Measurements from ENCODE around the gene CER1.
"Not testable (repeated sequence)": the region's sequence is repeated elsewhere in the genome, so short reads cannot be mapped to it uniquely, and the experiment has no call there.

The CER1 gene

DNA sequence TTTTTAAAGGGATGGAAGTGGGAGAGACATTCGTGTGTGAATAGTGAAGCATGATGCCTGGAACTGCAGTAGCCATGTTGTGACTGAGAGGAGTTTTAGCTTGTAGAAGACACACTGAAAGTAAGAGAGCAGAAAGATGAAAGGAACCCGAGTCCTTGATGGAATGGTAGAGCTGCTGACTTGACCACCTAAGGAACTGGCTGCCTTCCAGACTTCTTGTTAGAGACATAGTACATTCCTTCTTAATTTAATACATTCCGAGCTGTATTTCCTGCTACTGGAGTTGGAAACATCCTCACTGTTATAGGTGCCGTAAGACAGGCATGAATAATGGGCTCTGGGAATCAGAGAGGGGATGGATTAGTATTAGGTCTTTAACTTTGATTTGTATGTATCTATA lies 7.4 kb downstream of the CER1 start:
- DNase-seq (ENCODE audit: low spot score): no peak

DNA sequence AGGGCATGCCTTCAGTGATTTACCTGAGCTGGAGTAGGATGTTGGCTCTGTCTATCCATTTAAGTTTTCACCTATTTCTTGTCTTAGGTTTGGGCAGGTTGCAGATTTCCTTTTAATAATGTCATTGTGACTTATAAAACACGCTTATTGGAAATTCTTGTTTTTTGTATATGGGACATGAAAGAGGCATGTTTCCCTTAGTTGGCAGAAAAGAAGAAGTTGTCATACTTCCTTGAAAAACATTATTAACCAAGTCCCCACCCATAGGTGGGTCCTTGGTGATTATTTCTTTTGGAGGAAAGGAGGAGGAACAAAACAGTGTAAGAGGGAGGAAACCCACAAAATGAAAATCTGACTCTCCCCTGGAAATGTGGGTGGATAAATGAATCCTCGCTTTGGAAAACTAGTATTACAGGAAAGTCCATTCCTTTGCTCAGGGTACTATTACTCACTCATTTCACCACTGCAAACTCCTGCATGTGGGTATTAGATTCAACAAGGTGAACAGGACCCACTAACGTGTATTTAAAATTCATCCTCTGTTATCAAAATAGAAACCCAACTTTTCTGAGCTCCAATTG lies 9.3 kb downstream of the CER1 start:
- DNase-seq (ENCODE audit: low spot score): no peak

DNA sequence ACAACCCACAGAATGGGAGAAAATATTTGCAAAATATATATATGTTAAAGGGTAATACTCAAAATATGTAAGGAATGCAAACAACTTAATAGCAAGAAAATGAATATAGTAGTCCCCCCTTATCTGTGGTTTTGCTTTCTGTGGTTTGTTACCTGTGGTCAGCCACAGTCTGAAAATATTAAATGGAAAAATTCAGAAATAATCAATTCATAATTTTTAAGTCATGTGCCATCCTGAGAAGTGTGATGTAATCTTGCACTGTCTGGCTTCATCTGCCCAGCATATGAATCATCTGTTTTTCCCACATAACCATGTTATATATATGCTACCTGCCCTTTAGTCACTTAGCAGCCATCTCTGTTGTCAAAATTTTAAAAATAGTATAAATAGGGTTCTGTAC lies 11.7 kb downstream of the CER1 start:
- no peak for DNase-seq (ENCODE audit: low spot score)

DNA sequence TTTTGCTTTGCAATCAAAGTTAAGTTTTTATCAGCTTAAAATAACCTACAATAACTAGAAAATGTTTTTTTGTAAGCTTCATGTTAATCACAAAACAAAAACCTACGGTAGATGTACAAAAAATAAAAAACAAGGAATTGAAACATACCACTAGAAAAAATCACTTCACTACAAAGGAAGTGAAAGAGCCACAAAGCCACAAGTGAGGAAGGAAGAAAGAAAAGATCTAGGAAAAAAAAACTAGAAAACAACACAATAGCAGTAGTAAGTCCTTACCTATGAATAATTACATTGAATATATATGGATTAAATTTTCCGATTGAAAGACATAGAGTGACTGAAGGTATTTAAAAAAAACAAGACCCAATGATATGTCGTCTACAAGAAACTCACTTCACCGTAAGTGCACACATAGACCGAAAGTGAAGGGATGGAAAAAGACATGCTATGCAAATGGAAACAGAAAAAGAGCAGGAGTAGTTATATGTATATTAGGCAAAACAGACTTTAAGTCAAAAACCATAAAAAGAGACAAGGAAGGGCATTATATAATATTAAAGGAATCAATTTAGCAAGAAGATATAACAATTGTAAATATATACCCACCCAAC lies 15.9 kb downstream of the CER1 start:
- no peak for DNase-seq (ENCODE audit: low spot score)

DNA sequence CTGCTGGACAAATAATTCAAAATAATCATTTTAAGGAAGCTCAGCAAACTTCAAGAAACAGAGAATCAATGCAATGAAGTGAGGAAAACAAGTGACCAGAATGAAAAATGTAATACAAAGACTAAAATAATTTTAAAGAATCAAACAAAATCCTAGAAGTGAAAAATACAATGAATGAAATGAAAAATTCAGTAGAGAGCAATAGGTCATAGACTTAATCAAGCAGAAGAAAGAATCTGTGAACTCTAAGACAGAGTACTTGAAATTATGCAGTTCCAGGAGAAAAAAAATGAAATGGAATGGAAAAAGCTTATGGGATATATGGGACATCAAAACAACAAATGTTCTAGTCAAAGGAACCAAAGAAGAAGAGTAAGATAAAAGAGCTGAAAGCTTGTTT lies 17.5 kb downstream of the CER1 start:
- no peak for DNase-seq (ENCODE audit: low spot score)

DNA sequence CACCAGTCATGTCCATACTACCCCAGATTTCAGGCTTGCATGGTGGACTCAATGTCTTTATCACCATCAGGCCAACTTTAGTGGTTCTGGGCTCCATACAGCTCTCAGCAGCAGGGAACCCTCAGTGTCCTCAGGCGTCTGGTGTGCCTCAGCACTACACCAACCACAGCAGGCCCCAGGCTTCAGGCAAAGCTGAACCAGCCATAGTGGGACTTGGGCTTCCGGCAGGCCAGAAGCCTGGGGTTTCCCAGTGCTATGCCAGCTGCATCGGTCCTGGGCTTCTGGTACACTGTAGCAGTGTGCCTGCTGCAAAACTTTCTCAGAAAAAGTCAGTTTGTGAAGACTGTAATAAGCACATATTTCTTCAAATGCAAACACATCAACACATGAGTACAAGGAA lies 18.3 kb downstream of the CER1 start:
- no peak for DNase-seq (ENCODE audit: low spot score)

DNA sequence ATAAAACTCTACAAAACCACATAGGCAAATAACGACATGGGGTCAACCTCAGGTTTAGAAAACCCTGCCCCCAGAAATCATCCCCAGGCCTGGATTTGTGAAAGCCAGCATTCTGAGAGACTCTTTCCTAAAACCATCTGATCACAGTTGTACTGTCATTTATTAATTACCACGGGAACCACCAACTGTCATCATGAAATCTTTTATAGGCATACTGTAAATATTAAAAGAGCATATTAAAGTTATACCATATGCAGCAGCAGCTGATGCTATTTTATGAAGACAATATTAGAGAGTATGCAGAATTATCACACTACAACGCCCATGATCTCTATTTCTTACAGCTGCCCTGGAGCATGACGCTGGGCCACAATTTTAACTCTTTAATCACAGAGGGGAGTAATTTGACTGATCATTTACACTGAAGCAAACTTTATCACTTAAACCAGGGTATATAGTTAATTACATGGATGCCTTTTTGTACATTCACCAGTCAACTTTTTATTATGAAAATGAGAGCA lies 20.3 kb downstream of the CER1 start:
- DNase-seq (ENCODE audit: low spot score): no peak

DNA sequence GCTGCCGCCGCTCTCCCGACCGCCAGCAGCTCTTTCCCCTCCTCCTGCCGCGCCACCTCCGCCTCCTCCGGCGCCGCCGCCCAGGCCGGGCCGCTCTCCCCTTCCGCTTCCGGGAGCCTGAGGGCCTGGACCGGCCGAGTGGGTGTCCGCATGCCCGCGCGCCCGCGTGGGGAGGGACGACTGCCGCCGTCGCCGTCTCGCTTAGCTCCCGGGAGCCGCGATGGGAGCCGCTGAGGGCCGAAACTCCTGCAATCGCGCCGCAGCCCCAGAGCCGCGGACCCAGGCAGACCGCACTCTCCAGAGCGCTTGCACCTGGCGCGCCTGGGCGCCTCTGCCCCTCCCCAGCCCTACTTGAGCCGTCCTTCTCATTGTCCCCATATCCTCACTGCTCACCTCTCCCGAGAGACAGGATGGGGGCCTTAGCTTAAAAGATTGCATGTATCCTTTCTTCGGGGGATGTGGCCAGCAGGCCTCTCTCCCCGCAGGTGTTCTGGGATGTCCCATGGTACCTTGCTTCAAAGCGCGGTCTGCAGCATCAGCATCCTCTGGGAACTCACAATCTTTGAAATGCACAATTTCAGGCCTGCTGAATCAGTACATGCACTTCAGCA lies 29.2 kb downstream of the CER1 start, which contains the start of gene ZDHHC21:
TSS of gene ZDHHC21 (minus strand) at position 182 of the 611 bp plus-strand sequence. CDS start 19,092 bp downstream, outside the sequence.
- DNase-seq (ENCODE audit: low spot score): peak; percentile 6

DNA sequence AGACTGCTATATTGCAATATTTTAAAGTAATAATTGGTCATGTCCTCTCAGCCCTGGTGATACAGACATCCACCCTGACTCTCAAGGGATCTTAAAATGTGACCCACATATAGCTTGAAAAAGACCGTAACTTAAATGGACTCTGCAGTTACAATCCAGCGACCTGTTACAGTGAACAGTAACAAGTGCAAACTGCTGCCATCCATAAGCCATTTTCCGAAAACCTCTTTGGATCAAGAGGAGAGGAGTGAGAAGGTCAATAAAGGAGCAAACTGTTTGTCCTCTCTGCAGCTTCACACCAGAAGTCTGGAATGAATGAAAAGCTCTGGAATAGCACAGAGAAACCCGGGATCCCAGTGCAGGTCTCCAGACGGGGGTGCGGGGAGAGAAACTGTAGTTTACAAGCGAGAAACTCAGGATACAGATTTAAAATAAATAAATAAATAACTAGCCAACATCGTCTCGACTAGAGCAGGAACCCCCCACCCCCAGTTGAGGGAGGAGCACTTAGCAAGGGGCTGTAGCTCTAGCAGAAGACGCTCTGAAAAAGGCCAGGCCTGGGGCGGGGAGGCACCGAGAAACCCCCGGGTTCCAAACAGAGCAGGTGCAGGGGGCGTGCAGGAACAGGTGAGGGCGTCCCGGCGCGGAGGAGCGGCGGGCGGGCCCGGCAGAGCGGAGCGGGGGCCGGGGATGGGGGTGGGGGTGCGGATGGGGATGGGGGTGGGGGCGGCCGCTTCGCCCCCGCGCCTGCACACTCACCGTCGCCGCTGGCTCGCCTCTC lies 29.9 kb downstream of the CER1 start:
- DNase-seq (ENCODE audit: low spot score): no peak

DNA sequence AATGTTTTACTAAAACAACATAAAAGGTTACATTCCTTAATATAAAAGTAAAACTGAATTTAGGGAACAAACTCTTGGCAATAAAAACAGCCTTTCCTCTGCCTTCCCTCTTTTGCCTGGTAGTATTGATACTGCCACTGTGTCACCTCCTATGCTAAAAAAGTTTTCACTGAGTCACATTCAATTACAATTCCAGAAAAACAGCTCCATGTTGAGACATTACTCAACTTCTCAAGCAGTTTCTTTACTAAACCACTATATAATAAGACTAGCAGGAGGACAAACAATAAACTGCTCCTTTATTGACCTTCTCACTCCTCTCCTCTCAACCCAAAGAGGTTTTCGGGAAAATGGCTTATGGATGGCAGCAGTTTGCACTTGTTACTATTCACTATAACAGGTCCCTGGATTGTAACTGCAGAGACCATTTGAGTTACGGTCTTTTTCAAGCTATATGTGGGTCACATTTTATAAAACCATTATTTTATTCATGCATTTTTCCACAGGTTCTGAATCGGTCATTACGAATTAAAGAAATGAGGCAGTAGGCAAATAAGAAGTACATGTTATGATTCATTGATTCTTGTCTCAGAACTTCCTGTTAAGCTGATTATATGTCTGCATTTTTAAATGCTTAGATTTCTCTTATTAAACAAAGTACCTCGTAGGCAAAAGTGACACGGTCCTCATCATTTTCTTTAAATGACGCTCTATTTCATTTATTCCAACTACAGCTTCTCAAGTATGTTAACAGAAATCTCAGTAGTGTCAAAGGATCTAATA lies 31.4 kb downstream of the CER1 start:
- DNase-seq (ENCODE audit: low spot score): no peak

DNA sequence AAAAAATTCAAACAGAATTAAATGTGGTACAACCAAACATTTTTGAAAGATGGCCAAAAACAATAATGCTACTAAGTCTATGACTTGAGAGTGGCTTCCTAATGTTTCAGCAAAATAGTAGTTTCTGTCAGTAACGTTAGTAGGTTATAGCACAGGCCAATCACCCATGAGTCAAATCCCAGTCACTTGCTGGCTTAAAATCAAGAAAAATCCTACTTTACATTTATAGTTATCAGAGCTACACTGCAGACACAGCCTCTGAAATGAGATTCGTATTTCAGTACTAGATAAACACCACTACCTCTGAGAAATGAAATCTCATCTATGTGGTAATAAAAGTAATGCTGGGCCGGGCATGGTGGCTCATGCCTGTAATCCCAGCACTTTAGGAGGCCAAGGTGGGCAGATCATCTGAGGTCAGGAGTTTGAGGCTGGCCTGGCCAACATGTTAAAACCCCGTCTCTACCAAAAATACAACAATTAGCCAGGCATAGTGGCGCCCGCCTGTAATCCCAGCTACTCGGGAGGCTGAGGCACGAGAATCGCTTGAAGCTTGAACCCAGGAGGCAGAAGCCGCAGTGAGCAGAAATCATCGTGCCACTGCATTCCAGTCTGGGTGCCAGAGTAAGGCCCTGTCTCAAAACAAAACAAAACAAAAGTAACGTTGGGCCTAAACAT lies 35.4 kb downstream of the CER1 start:
- no peak for DNase-seq (ENCODE audit: low spot score)

DNA sequence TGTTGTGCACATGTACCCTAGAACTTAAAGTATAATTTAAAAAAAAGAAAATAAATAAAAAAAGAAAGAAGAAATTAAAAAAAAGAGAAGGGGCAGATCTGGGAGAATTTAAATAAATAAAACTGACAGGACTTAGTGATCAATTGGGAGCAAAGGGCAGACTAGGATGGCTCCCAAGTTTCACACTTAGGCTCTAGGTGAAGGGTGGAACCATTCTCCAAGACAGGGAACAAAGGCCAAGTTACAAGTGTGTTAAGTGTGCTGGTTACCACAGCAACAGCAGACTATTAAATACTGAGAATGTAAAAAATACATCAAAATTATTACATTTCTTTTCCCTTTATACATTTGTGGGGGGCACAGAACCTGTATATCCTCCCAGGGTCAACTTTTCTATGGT lies 36.4 kb downstream of the CER1 start:
- no peak for DNase-seq (ENCODE audit: low spot score)

DNA sequence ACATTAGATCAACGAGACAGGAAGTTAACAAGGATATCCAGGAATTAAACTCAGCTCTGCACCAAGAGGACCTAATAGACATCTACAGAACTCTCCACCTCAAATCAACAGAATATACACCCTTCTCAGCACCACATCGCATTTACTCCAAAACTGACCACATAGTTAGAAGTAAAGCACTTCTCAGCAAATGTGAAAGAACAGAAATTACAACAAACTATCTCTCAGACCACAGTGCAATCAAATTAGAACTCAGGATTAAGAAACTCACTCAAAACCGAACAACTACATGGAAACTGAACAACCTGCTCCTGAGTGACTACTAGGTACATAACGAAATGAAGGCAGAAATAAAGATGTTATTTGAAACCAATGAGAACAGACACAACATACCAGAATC lies 39.9 kb downstream of the CER1 start:
- DNase-seq (ENCODE audit: low spot score): not testable (repeated sequence)

DNA sequence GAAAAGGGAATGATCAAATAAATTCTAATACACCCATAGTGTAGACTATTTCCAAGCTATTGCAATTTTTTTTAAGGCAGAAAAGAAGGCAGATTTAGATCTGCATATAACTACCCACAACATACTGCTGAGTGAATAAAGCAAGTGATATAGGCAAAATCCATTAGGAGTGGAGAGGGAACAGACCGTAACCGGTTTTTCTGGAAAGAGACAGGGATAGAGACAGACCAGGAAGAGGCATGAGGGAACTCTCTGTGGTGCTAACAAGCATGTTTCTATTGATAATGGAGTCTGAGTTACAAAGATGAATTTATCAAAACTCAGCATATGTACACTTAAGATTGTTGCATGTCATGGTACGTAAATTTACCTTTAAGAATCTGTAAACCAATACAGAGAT lies 43.8 kb downstream of the CER1 start:
- DNase-seq (ENCODE audit: low spot score): no peak

DNA sequence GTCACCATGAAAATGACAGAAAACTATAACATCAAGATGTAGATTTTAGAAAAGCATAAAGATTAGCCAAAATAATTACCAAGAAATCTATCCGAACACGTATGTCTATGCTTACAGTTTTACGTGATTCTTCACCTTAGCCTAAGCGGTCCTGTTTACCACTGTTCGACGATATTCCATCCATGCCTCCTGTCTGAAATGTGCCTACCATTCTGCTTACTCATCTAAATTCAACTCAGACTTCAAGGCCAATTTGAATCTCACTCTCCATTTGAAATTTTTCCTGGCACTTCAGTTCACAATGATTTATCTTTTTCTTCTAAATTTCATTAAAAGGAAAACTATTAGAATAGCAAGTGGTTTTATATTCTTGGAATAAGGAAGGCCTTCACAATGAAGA lies 44.7 kb downstream of the CER1 start:
- no peak for DNase-seq (ENCODE audit: low spot score)

DNA sequence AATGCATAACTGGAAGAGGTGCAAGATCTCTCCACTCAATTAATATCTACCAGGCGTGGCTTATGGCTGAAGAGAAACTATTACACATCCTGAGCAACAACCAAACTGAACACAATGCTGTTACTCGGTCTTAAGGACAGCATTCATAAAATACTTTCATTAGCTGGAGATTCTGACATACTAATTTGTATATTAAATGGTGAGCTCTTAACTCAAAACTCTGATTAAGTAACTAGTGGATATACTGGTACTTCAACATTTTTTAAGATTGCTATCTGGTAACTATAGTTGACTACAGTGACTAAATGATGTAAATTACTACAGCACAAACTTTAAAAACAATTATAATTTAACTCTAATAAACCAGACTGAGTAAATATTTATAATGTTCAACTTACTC lies 45.1 kb downstream of the CER1 start:
- DNase-seq (ENCODE audit: low spot score): no peak

DNA sequence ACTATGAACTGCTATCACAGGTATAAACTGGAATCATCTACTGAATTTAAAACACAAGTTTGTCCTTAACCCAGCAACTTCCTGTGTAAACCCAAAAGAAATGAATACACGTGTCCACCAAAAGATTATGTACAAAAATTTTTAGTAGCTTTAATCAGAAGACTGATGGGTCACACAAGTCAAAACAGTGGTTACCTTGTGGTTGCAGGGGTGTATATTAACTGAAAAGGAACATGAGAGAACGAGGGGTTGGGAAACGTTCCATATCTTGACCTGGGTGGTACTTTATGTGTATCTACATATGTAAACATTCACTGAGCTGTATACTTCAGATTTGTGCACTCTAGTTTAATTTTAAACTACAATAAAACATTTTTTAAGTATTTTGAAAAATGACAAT lies 47.9 kb downstream of the CER1 start:
- no peak for DNase-seq (ENCODE audit: low spot score)

DNA sequence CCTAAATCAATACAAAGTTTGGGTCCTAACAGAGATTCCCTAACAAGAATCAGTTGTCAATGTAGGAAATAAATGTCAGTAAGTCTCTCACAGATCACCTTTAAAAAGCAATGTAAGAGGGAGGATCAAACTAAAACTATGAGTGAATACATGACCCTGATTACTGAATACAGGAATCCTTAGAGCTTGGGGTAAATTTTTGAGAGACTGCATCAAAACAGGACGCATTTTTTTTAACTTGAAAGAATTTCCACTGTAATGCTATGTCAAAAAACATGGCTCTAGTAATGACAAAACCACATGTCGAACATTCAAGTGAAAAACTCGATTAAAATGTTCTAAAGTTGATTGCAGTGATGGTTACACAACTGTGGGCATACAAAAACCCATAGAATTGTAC lies 51.2 kb downstream of the CER1 start:
- DNase-seq (ENCODE audit: low spot score): no peak

DNA sequence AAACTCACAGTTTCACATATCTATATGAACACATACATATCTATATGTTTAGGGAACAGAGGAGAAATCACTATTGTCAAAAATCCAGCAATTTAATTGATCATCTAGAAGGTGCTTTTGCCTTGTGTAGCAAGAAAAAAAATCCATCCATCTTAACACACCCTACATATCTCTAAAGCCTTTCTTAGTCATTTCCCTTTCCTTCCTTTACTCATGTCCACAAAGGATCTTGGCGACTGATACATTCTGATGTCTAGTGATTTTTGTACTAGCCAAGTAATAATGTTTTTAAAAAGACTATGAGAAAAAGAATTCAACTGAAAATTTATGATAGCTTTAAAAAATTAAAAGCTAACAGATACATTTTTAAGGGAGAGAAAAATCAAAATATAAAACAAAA lies 51.8 kb downstream of the CER1 start:
- DNase-seq (ENCODE audit: low spot score): no peak
